SK-N-SH (cell line): ENCODE measurements around the gene BTRC. TPM values are rescaled to one million over a fixed set of nuclear protein-coding genes. Genes with fewer than 3 reads are reported as not detected.

ENCODE experiments used
- CTCF ChIA-PET: fragments of 300-600, 350-600 bp; formaldehyde crosslinking; extraction: SDS; loops from one replicate; lab custom pipeline; 2021; lab: Yijun Ruan, JAX
- POLR2A ChIA-PET: fragments of 350-600 bp; sonication (Branson Sonifier 250); formaldehyde crosslinking; extraction: SDS; loops from one replicate; lab custom pipeline; 2020; ENCODE audit warnings: antibody characterized with exemption, inconsistent platforms; lab: Yijun Ruan, JAX
- DNase-seq: peaks from one replicate; pipeline ENCODE4 v3.0.0; 2012
- H2AFZ ChIP-seq: fragments of 200-600 bp; sonication (generic); 2 replicates; pipeline ENCODE4 v1.8.1; 2016; ENCODE audit warnings: antibody characterized with exemption, mild to moderate bottlenecking, low read depth
- H3F3A ChIP-seq: fragments of 200-600 bp; sonication (generic); replicated peaks from 2 replicates; pipeline ENCODE3; 2016; ENCODE audit warnings: antibody characterized with exemption, mild to moderate bottlenecking; ENCODE audit not compliant: insufficient read depth
- H3K27ac ChIP-seq, 2 experiments: fragments of 200-500 bp in 1 of 2; fragments of 200-600 bp in 1 of 2; sonication (Bioruptor generic) in 1 of 2; sonication (generic), shearing (Covaris generic) in 1 of 2; 2 replicates each; pipeline versions ENCODE4 v1.5.1 to v1.6.1; 2014 to 2016; ENCODE audit warnings: low read depth in 2 of 2, inconsistent platforms in 1 of 2, low read length in 1 of 2, mild to moderate bottlenecking in 1 of 2, mixed read lengths in 1 of 2
- H3K27me3 ChIP-seq: fragments of 200-600 bp; sonication (generic), shearing (Covaris generic); 2 replicates; pipeline ENCODE4 v1.6.1; 2016; ENCODE audit warnings: mixed run types; ENCODE audit not compliant: insufficient read depth
- H3K36me3 ChIP-seq, 2 experiments: fragments of 200-500 bp in 1 of 2; fragments of 200-600 bp in 1 of 2; sonication (Bioruptor generic) in 1 of 2; sonication (generic) in 1 of 2; replicated peaks in 1 of 2; 2 replicates each; pipeline versions ENCODE3 to v1.5.1; 2014 to 2016; ENCODE audit warnings: low read length in 1 of 2, mild to moderate bottlenecking in 1 of 2; ENCODE audit not compliant: insufficient read depth in 2 of 2, control insufficient read depth in 1 of 2
- H3K4me1 ChIP-seq, 2 experiments: fragments of 200-500 bp in 1 of 2; fragments of 200-600 bp in 1 of 2; sonication (Bioruptor generic) in 1 of 2; sonication (generic), shearing (Covaris generic) in 1 of 2; 2 replicates each; pipeline versions ENCODE4 v1.5.1 to v1.6.1; 2014 to 2016; ENCODE audit warnings: low read depth in 1 of 2, low read length in 1 of 2, mixed run types in 1 of 2; ENCODE audit not compliant: insufficient read depth in 2 of 2, control insufficient read depth in 1 of 2
- H3K4me2 ChIP-seq: fragments of 200-600 bp; sonication (generic), shearing (Covaris generic); 2 replicates; pipeline ENCODE4 v1.6.1; 2017; ENCODE audit warnings: mixed run types
- H3K4me3 ChIP-seq, 2 experiments: fragments of 200-500 bp in 1 of 2; fragments of 200-600 bp in 1 of 2; sonication (Bioruptor generic) in 1 of 2; sonication (generic), shearing (Covaris generic) in 1 of 2; 2 replicates each; pipeline versions ENCODE4 v1.5.1 to v1.8.1; 2014 to 2016; ENCODE audit warnings: low read depth in 2 of 2, inconsistent platforms in 1 of 2, low read length in 1 of 2, mild to moderate bottlenecking in 1 of 2, mixed read lengths in 1 of 2, moderate library complexity in 1 of 2
- H3K79me2 ChIP-seq: fragments of 200-600 bp; sonication (generic); 2 replicates; pipeline ENCODE4 v1.8.1; 2017; ENCODE audit warnings: mild to moderate bottlenecking; ENCODE audit not compliant: insufficient read depth
- H3K9ac ChIP-seq: fragments of 200-600 bp; sonication (generic); 2 replicates; pipeline ENCODE4 v1.6.1; 2017; ENCODE audit warnings: mixed run types
- H3K9me2 ChIP-seq: fragments of 200-600 bp; sonication (generic); 2 replicates; pipeline ENCODE4 v1.6.1; 2017; ENCODE audit warnings: mixed run types
- H3K9me3 ChIP-seq: fragments of 200-600 bp; sonication (generic); 2 replicates; pipeline ENCODE4 v1.6.1; 2017; ENCODE audit warnings: mixed run types, mild to moderate bottlenecking, moderate library complexity
- H4K20me1 ChIP-seq: fragments of 200-600 bp; sonication (generic); 2 replicates; pipeline ENCODE4 v1.6.1; 2017; ENCODE audit warnings: mild to moderate bottlenecking, mixed run types; ENCODE audit not compliant: insufficient read depth
- CHD2 ChIP-seq: fragments of 150-350 bp; IDR thresholded peaks from 2 replicates; pipeline ENCODE4 v1.6.1; 2018; ENCODE audit warnings: low read length; ENCODE audit not compliant: partially characterized antibody
- EZH2phosphoT487 ChIP-seq: fragments of 200-600 bp; sonication (generic); IDR thresholded peaks from 2 replicates; pipeline ENCODE4 v1.6.1; 2017; ENCODE audit warnings: low read depth, mixed run types, mild to moderate bottlenecking, antibody characterized with exemption, moderate library complexity, borderline replicate concordance
- GABPA ChIP-seq: IDR thresholded peaks from 2 replicates; pipeline ENCODE4 v1.4.0; 2012; ENCODE audit warnings: low read depth, mild to moderate bottlenecking
- NFIC ChIP-seq: IDR thresholded peaks from 2 replicates; pipeline ENCODE4 v1.4.0; 2012; ENCODE audit warnings: borderline replicate concordance
- PBX3 ChIP-seq: IDR thresholded peaks from 2 replicates; pipeline ENCODE4; 2012
- RAD21 ChIP-seq: IDR thresholded peaks from 2 replicates; pipeline ENCODE4 v1.6.1; 2012; ENCODE audit warnings: mild to moderate bottlenecking, low read length
- REST ChIP-seq: IDR thresholded peaks from 2 replicates; pipeline ENCODE4 v1.6.1; 2012; ENCODE audit warnings: mild to moderate bottlenecking, low read depth, low read length, moderate library complexity
- RFX5 ChIP-seq: IDR thresholded peaks from 2 replicates; pipeline ENCODE4 v1.6.1; 2012; ENCODE audit warnings: mild to moderate bottlenecking, improper control_type of control experiment, low read length
- SMC3 ChIP-seq: IDR thresholded peaks from 2 replicates; pipeline ENCODE4 v1.6.1; 2012; ENCODE audit warnings: low read depth, low read length, improper control_type of control experiment
- TEAD4 ChIP-seq: IDR thresholded peaks from 2 replicates; pipeline ENCODE4 v1.4.0; 2012; ENCODE audit warnings: mild to moderate bottlenecking, borderline replicate concordance; ENCODE audit not compliant: insufficient read depth
- ZBTB33 ChIP-seq: IDR thresholded peaks from 2 replicates; pipeline ENCODE4 v1.4.0; 2012; ENCODE audit warnings: low read depth, borderline replicate concordance
- WGBS: methylation state at CpG from one replicate; pipeline ENCODE4 v1.1.6; 2017; ENCODE audit warnings: low lambda C conversion rate; 5-methylcytosine and 5-hydroxymethylcytosine counted together
- polyA plus RNA-seq, 3 experiments: library from polyadenylated mRNA; depleted of rRNA; stranded (reverse); fragments of >200 nt; gene quantifications; 2 replicates each; pipeline ENCODE4 v1.2.3, GENCODE V29; 2012

BTRC gene
- polyA plus RNA-seq, 1 of the 3 experiments (the other 2 are of a cell fraction): 6.5 TPM

GRCh38 chr10:101525848-101526247 is 171.9 kb downstream of the BTRC start:
- H2AFZ ChIP-seq: no peak overlapping the region
- H3K9me3 ChIP-seq: no peaks in the 10 kb centered on the region
- no peaks in the 10 kb centered on the region for H3K27me3 ChIP-seq
- H3K36me3 ChIP-seq: peaks cover 3 to 9% of the 10 kb centered on the region in 2 experiments
- H3K4me1 ChIP-seq: peaks cover 2 to 11% of the 10 kb centered on the region in 2 experiments; a peak in 2 of 4 replicates
- no peaks in the 10 kb centered on the region; the same call in 1 of the 2 replicates for H3K79me2 ChIP-seq
- H3F3A ChIP-seq: no peaks in the 10 kb centered on the region
- no peak for TF ChIP-seq ZBTB33
- TF ChIP-seq RAD21: no peak
- TF ChIP-seq GABPA: no peak
- TF ChIP-seq EZH2phosphoT487: no peak
- TF ChIP-seq NFIC: no peak
- TF ChIP-seq PBX3: no peak
- no peak for TF ChIP-seq SMC3
- TF ChIP-seq CHD2: no peak
- TF ChIP-seq TEAD4: no peak
- TF ChIP-seq REST: no peak
- no peak for TF ChIP-seq RFX5
- ChIA-PET POLR2A (no interaction called here), CTCF (interaction anchor here (1.0 to 3.6 kb wide), 5 partner anchors 11 to 312 kb away, joined by 3 to 22 read pairs (median 6); no protein-coding TSS in a partner anchor)
- 93% methylated on average over 6 of the region's 6 CpGs for WGBS
- no peak overlapping the region for H3K4me2 ChIP-seq
- no peak overlapping the region for H3K4me3 ChIP-seq
- H3K9ac ChIP-seq: no peak overlapping the region
- H4K20me1 ChIP-seq: no peaks in the 10 kb centered on the region
- no peak for DNase-seq
- H3K9me2 ChIP-seq: peaks cover 3% of the 10 kb centered on the region; the same call in 1 of the 2 replicates
- H3K27ac ChIP-seq: no peak overlapping the region
